H9 (cell line): ENCODE measurements around the gene CDHR2. TPM values are rescaled to one million over a fixed set of nuclear protein-coding genes. Genes with fewer than 3 reads are reported as not detected.
A peak's percentile ranks its signal among the peaks of the same experiment; 100 is the strongest.

Experiments used
- DNase-seq: peaks from one replicate; pipeline ENCODE4 v3.0.0-alpha.2; 2017
- H2AFZ ChIP-seq: one replicate; pipeline ENCODE4 v1.6.1; 2013; ENCODE audit warnings: mild to moderate bottlenecking, low read length, control low read depth, moderate library complexity
- H2AK5ac ChIP-seq: 2 replicates; pipeline ENCODE4 v1.6.1; 2013; ENCODE audit warnings: low read length, control low read depth, mixed read lengths; ENCODE audit not compliant: insufficient read length
- H2BK120ac ChIP-seq: one replicate; pipeline ENCODE4 v1.6.1; 2013; ENCODE audit warnings: low read depth, mild to moderate bottlenecking, low read length, control low read depth, inconsistent platforms; ENCODE audit not compliant: poor library complexity, severe bottlenecking
- H2BK12ac ChIP-seq: 2 replicates; pipeline ENCODE4 v1.6.1; 2013; ENCODE audit warnings: low read length, control low read depth, mixed read lengths, low read depth; ENCODE audit not compliant: insufficient read length
- H2BK15ac ChIP-seq: 2 replicates; pipeline ENCODE4 v1.6.1; 2013; ENCODE audit warnings: low read depth, low read length, control low read depth
- H2BK20ac ChIP-seq: one replicate; pipeline ENCODE4 v1.6.1; 2013; ENCODE audit warnings: low read depth, mild to moderate bottlenecking, low read length, control low read depth, inconsistent platforms; ENCODE audit not compliant: poor library complexity, severe bottlenecking
- H2BK5ac ChIP-seq: 2 replicates; pipeline ENCODE4 v1.6.1; 2013; ENCODE audit warnings: low read length, control low read depth, mixed read lengths; ENCODE audit not compliant: insufficient read length
- H3K14ac ChIP-seq: 2 replicates; pipeline ENCODE4 v1.6.1; 2013; ENCODE audit warnings: low read length, control low read depth; ENCODE audit not compliant: insufficient read depth
- H3K18ac ChIP-seq: 2 replicates; pipeline ENCODE4 v1.6.1; 2013; ENCODE audit warnings: low read depth, mild to moderate bottlenecking, mixed read lengths, low read length, control low read depth; ENCODE audit not compliant: insufficient read length
- H3K23ac ChIP-seq: 2 replicates; pipeline ENCODE4 v1.6.1; 2013; ENCODE audit warnings: low read length, control low read depth, mixed read lengths, low read depth; ENCODE audit not compliant: insufficient read length
- H3K23me2 ChIP-seq: 2 replicates; pipeline ENCODE4 v1.6.1; 2013; ENCODE audit warnings: low read depth, mild to moderate bottlenecking, mixed read lengths, low read length, control low read depth; ENCODE audit not compliant: insufficient read length, poor library complexity, severe bottlenecking
- H3K27ac ChIP-seq: 2 replicates; pipeline ENCODE4 v1.5.1; 2013; ENCODE audit warnings: low read length, control low read depth, mixed read lengths, low read depth; ENCODE audit not compliant: insufficient read length
- H3K27me3 ChIP-seq: 2 replicates; pipeline ENCODE4 v1.6.1; 2013; ENCODE audit warnings: low read length, control low read depth, inconsistent platforms; ENCODE audit not compliant: insufficient read depth
- H3K4ac ChIP-seq: 2 replicates; pipeline ENCODE4 v1.6.1; 2013; ENCODE audit warnings: low read depth, mild to moderate bottlenecking, control low read depth, inconsistent platforms, low read length, moderate library complexity
- H3K4me1 ChIP-seq: 2 replicates; pipeline ENCODE4 v1.6.1; 2013; ENCODE audit warnings: low read length, control low read depth, inconsistent platforms; ENCODE audit not compliant: insufficient read depth
- H3K4me2 ChIP-seq: 2 replicates; pipeline ENCODE4 v1.6.1; 2013; ENCODE audit warnings: low read length, control low read depth, mixed read lengths; ENCODE audit not compliant: insufficient read length, insufficient read depth
- H3K56ac ChIP-seq: 2 replicates; pipeline ENCODE4 v1.6.1; 2013; ENCODE audit warnings: low read depth, mild to moderate bottlenecking, mixed read lengths, low read length, control low read depth; ENCODE audit not compliant: insufficient read length
- H3K79me1 ChIP-seq: 2 replicates; pipeline ENCODE4 v1.6.1; 2013; ENCODE audit warnings: low read depth, mild to moderate bottlenecking, moderate library complexity, low read length, control low read depth, inconsistent platforms; ENCODE audit not compliant: insufficient read depth, poor library complexity, severe bottlenecking
- H3K79me2 ChIP-seq: 2 replicates; pipeline ENCODE4 v1.6.1; 2013; ENCODE audit warnings: low read length, control low read depth, inconsistent platforms; ENCODE audit not compliant: insufficient read depth
- H3K9ac ChIP-seq: 2 replicates; pipeline ENCODE4 v1.6.1; 2013; ENCODE audit warnings: low read length, control low read depth, mixed read lengths; ENCODE audit not compliant: insufficient read length; ENCODE audit errors: extremely low read depth
- H3K9me3 ChIP-seq: one replicate; pipeline ENCODE4 v1.6.1; 2013; ENCODE audit warnings: low read depth, low read length, inconsistent platforms; ENCODE audit not compliant: control insufficient read depth
- H3T11ph ChIP-seq: one replicate; pipeline ENCODE4 v1.6.1; 2013; ENCODE audit warnings: mild to moderate bottlenecking, low read length, control low read depth, inconsistent platforms
- H4K20me1 ChIP-seq: one replicate; pipeline ENCODE4 v1.6.1; 2013; ENCODE audit not compliant: control insufficient read depth, insufficient read length, insufficient read depth
- H4K5ac ChIP-seq: 2 replicates; pipeline ENCODE4 v1.6.1; 2013; ENCODE audit warnings: low read depth, mild to moderate bottlenecking, mixed read lengths, low read length, control low read depth; ENCODE audit not compliant: insufficient read length
- H4K8ac ChIP-seq: replicated peaks from 2 replicates; pipeline ENCODE4 v1.6.1; 2013; ENCODE audit warnings: low read length, control low read depth, mixed read lengths, low read depth; ENCODE audit not compliant: insufficient read length
- H4K91ac ChIP-seq: 2 replicates; pipeline ENCODE4 v1.6.1; 2013; ENCODE audit warnings: low read depth, mild to moderate bottlenecking, moderate library complexity, mixed read lengths, low read length, control low read depth; ENCODE audit not compliant: insufficient read length
- H3K27ac Mint-ChIP-seq, 3 experiments: 2 replicates in 2 of 3; 3 replicates in 1 of 3; pipeline ENCODE4 v1.8.0; 2020 to 2021; ENCODE audit warnings: mixed read lengths in 3 of 3, mild to moderate bottlenecking in 1 of 3, moderate library complexity in 1 of 3
- H3K27me3 Mint-ChIP-seq: 2 replicates; pipeline ENCODE4 v1.8.0; 2021; ENCODE audit warnings: low read depth, mild to moderate bottlenecking, moderate library complexity, mixed read lengths
- H3K36me3 Mint-ChIP-seq, 3 experiments: 2 replicates in 2 of 3; 3 replicates in 1 of 3; pipeline ENCODE4 v1.8.0; 2020 to 2021; ENCODE audit warnings: low read depth in 3 of 3, mixed read lengths in 3 of 3; ENCODE audit not compliant: insufficient read depth in 1 of 3
- H3K4me1 Mint-ChIP-seq, 2 experiments: 2 replicates each; pipeline ENCODE4 v1.8.0; 2020; ENCODE audit warnings: mixed read lengths in 2 of 2
- H3K4me3 Mint-ChIP-seq, 2 experiments: 2 replicates in 1 of 2; 3 replicates in 1 of 2; pipeline ENCODE4 v1.8.0; 2020 to 2021; ENCODE audit warnings: mild to moderate bottlenecking in 2 of 2, mixed read lengths in 2 of 2, moderate library complexity in 1 of 2
- H3K9me3 Mint-ChIP-seq, 2 experiments: 2 replicates in 1 of 2; 3 replicates in 1 of 2; pipeline ENCODE4 v1.8.0; 2020; ENCODE audit warnings: mild to moderate bottlenecking in 2 of 2, mixed read lengths in 2 of 2, moderate library complexity in 1 of 2
- CTCF ChIP-seq: fragments of 200-600 bp; sonication (generic); conservative IDR thresholded peaks from 3 replicates; pipeline ENCODE4 v1.8.0; 2021; ENCODE audit warnings: antibody characterized with exemption, mild to moderate bottlenecking
- WGBS: extraction: QIAGEN DNeasy Blood & Tissue Kit; methylation state at CpG from one replicate; pipeline ENCODE4 v1.1.7; 2013; ENCODE audit warnings: missing lambda C conversion rate, low lambda C conversion rate, mixed read lengths; ENCODE audit not compliant: insufficient read length; ENCODE audit errors: extremely low coverage; 5-methylcytosine and 5-hydroxymethylcytosine counted together
- total RNA-seq: library from RNA; stranded (reverse); gene quantifications from 2 replicates; pipeline ENCODE4 v1.2.1, GENCODE V29; 2021

The CDHR2 gene
- total RNA-seq, 1 experiment from 2014 or later: 0.90 TPM

DNA sequence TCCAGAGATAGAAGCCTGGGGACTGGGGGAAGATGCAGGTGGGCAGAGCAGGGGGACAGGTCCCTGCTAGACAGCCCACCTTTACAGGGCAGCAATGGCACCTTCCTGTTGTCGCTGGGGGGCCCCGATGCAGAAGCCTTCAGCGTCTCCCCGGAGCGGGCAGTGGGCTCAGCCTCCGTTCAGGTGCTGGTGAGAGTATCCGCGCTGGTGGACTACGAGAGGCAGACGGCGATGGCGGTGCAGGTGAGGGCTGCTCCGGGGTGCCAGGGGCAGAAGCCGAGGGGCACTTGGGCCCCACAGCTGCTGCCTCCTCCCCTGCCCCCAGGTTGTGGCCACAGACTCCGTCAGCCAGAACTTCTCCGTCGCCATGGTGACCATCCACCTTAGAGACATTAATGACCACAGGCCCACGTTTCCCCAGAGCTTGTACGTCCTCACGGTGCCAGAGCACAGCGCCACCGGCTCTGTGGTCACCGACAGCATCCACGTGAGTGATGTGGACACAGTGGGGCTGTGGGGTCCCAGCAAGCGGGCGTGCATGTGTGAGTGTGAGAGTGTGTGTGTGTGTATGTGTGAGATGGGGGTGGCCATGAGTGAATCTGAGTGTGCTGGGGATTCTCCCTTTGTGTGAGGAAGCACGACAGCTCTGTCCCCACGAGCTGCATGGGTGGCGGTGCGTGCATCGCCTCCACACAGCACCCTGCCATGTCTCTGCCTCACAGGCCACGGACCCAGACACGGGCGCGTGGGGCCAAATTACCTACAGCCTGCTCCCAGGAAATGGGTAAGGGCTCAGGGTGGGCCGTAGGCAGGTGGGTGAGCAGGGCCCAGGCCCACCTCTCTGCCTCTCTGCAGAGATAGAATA is 28.4 kb downstream of the CDHR2 start:
- Histone ChIP-seq H3K23ac (no peak overlapping the region), H3K18ac (no peak overlapping the region), H3K4me2 (no peak overlapping the region), H4K8ac (no peak overlapping the region), H3K23me2 (no peaks in the 10 kb centered on the region), H3K4me1 (no peaks in the 10 kb centered on the region), H2BK12ac (no peak overlapping the region), H4K5ac (no peak overlapping the region), H4K91ac (no peak overlapping the region), H4K20me1 (no peaks in the 10 kb centered on the region), H3T11ph (no peak overlapping the region), H3K27ac (no peak overlapping the region), H3K9me3 (no peaks in the 10 kb centered on the region), H2BK120ac (no peak overlapping the region), H2AFZ (no peak overlapping the region), H3K79me2 (no peaks in the 10 kb centered on the region), H2BK15ac (no peak overlapping the region), H3K79me1 (no peaks in the 10 kb centered on the region), H3K4ac (no peak overlapping the region), H2AK5ac (no peak overlapping the region), H2BK5ac (no peak overlapping the region), H3K14ac (no peak overlapping the region), H3K56ac (no peak overlapping the region), H2BK20ac (no peak overlapping the region), H3K27me3 (no peaks in the 10 kb centered on the region), H3K9ac (no peak overlapping the region)
- no CpG with 5 or more reads among the region's 36 CpGs for WGBS
- peak overlapping the region in 1 of 3 experiments; percentile 79; a peak in 1 of 7 replicates for H3K27ac Mint-ChIP-seq
- H3K4me1 Mint-ChIP-seq: peaks cover 2 to 12% of the 10 kb centered on the region in 2 experiments; a peak in 3 of 4 replicates
- no peaks in the 10 kb centered on the region for H3K9me3 Mint-ChIP-seq
- no peak for DNase-seq
- no peak overlapping the region for H3K4me3 Mint-ChIP-seq
- H3K36me3 Mint-ChIP-seq: no peaks in the 10 kb centered on the region
- H3K27me3 Mint-ChIP-seq: peaks cover 31% of the 10 kb centered on the region
- no peak for TF ChIP-seq CTCF
